ENCODE results near the gene AOC3. TPM values are rescaled to one million over a fixed set of nuclear protein-coding genes. Genes with fewer than 3 reads are reported as not detected.

AOC3 gene
- polyA plus RNA-seq, 1 of the 3 experiments (the other 2 are of a cell fraction): 0.03 TPM

GRCh38 chr17:42832934-42833766, 17.8 kb upstream of the AOC3 start, which contains the start of gene PSME3:
Gene PSME3, plus strand, starts transcription at chr17:42833397. Its CDS starts 235 bp downstream, at chr17:42833632.
- Histone ChIP-seq H3K4me3 (ENCODE audit: low read depth in 2 of 2, low read length in 1 of 2) (peak within 1 kb of the TSS; percentile 79 to 83), H4K20me1 (ENCODE audit: insufficient read depth) (no peaks in the 10 kb centered on the region), H3K4me1 (ENCODE audit: control insufficient read depth in 1 of 2, insufficient read depth in 2 of 2, low read depth in 1 of 2, low read length in 1 of 2) (peaks cover 4 to 9% of the 10 kb centered on the region in 2 experiments; a peak in 3 of 4 replicates), H3K27ac (ENCODE audit: low read depth in 2 of 2, low read length in 1 of 2) (peak within 1 kb of the TSS; percentile 74 to 86), H3K27me3 (ENCODE audit: insufficient read depth) (no peaks in the 10 kb centered on the region), H3K9ac (peak within 1 kb of the TSS; percentile 92), H2AFZ (ENCODE audit: low read depth) (peak within 1 kb of the TSS; percentile 98), H3K79me2 (ENCODE audit: insufficient read depth) (peaks cover 49% of the 10 kb centered on the region), H3K36me3 (replicated peaks in 1 of 2; ENCODE audit: control insufficient read depth in 1 of 2, insufficient read depth in 2 of 2, low read length in 1 of 2) (peaks cover 19 to 28% of the 10 kb centered on the region in 2 experiments), H3K9me2 (no peaks in the 10 kb centered on the region), H3F3A (replicated peaks; ENCODE audit: insufficient read depth) (peaks cover 9% of the 10 kb centered on the region), H3K9me3 (no peaks in the 10 kb centered on the region), H3K4me2 (peak within 1 kb of the TSS; percentile 98)
- ChIA-PET CTCF (interaction anchor here (1.1 to 4.3 kb wide), 7 partner anchors 9 to 255 kb away, joined by 4 to 33 read pairs (median 14); partner anchors contain the start of genes AOC2, BECN1 and RPL27), POLR2A (interaction anchor here (0.6 to 1.1 kb wide), 4 partner anchors 9 to 166 kb away, joined by 3 to 12 read pairs (median 4); partner anchors contain the start of gene BECN1)
- WGBS (ENCODE audit: low lambda C conversion rate): 3% methylated on average over 33 of the region's 71 CpGs
- TF ChIP-seq, protein P1, sequence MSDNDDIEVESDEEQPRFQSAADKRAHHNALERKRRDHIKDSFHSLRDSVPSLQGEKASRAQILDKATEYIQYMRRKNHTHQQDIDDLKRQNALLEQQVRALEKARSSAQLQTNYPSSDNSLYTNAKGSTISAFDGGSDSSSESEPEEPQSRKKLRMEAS (IDR thresholded peaks at IDR 0.05; ENCODE audit: low read depth): peak; percentile 99
- peak; percentile 94 for TF ChIP-seq POLR2AphosphoS5 (IDR thresholded peaks at IDR 0.05; ENCODE audit: low read depth, low read length)
- TF ChIP-seq, protein P2, sequence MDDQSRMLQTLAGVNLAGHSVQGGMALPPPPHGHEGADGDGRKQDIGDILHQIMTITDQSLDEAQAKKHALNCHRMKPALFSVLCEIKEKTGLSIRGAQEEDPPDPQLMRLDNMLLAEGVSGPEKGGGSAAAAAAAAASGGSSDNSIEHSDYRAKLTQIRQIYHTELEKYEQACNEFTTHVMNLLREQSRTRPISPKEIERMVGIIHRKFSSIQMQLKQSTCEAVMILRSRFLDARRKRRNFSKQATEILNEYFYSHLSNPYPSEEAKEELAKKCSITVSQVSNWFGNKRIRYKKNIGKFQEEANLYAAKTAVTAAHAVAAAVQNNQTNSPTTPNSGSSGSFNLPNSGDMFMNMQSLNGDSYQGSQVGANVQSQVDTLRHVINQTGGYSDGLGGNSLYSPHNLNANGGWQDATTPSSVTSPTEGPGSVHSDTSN (IDR thresholded peaks at IDR 0.05): no peak
- no peak for TF ChIP-seq RFX5 (IDR thresholded peaks at IDR 0.05; ENCODE audit: low read length)
- TF ChIP-seq MXI1 (IDR thresholded peaks at IDR 0.05; ENCODE audit: low read depth, low read length): peak; percentile 98
- TF ChIP-seq NRF1 (IDR thresholded peaks at IDR 0.05; ENCODE audit: low read depth, low read length): peak; percentile 73
- no peak; the same call in 1 of the 2 replicates for TF ChIP-seq TCF12 (IDR thresholded peaks at IDR 0.05)
- TF ChIP-seq, protein P3, sequence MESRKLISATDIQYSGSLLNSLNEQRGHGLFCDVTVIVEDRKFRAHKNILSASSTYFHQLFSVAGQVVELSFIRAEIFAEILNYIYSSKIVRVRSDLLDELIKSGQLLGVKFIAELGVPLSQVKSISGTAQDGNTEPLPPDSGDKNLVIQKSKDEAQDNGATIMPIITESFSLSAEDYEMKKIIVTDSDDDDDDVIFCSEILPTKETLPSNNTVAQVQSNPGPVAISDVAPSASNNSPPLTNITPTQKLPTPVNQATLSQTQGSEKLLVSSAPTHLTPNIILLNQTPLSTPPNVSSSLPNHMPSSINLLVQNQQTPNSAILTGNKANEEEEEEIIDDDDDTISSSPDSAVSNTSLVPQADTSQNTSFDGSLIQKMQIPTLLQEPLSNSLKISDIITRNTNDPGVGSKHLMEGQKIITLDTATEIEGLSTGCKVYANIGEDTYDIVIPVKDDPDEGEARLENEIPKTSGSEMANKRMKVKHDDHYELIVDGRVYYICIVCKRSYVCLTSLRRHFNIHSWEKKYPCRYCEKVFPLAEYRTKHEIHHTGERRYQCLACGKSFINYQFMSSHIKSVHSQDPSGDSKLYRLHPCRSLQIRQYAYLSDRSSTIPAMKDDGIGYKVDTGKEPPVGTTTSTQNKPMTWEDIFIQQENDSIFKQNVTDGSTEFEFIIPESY (IDR thresholded peaks at IDR 0.05; ENCODE audit: borderline replicate concordance, low read depth): peak; percentile 28; the same call in 1 of the 2 replicates
- TF ChIP-seq GATA2 (CRISPR knock-in tag; IDR thresholded peaks at IDR 0.05): no peak
- TF ChIP-seq SIN3A (IDR thresholded peaks at IDR 0.05; ENCODE audit: borderline replicate concordance, low read depth, low read length): peak; percentile 60; the same call in 1 of the 2 replicates
- TF ChIP-seq GABPA (IDR thresholded peaks at IDR 0.05; ENCODE audit: low read depth): peak; percentile 84
- TF ChIP-seq FOXJ3 (CRISPR knock-in tag; IDR thresholded peaks at IDR 0.05): peak; percentile 42; the same call in 1 of the 2 replicates
- TF ChIP-seq, protein P4, sequence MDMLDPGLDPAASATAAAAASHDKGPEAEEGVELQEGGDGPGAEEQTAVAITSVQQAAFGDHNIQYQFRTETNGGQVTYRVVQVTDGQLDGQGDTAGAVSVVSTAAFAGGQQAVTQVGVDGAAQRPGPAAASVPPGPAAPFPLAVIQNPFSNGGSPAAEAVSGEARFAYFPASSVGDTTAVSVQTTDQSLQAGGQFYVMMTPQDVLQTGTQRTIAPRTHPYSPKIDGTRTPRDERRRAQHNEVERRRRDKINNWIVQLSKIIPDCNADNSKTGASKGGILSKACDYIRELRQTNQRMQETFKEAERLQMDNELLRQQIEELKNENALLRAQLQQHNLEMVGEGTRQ (IDR thresholded peaks at IDR 0.05; ENCODE audit: borderline replicate concordance, low read depth, low read length): 0 out of 2 replicates have a peak, but pooled peaks have one; percentile 7
- TF ChIP-seq ELF1 (IDR thresholded peaks at IDR 0.05): peak; percentile 75
- peak in 1 of 2 experiments; percentile 10; a peak in 1 of 4 replicates for TF ChIP-seq EP300 (IDR thresholded peaks at IDR 0.05; ENCODE audit: borderline replicate concordance in 1 of 2, low read depth in 1 of 2, low read length in 1 of 2)
- TF ChIP-seq RCOR1 (IDR thresholded peaks at IDR 0.05; ENCODE audit: low read length): no peak
- no peak for TF ChIP-seq NFIC (IDR thresholded peaks at IDR 0.05; ENCODE audit: borderline replicate concordance)
- TF ChIP-seq CTCF (IDR thresholded peaks at IDR 0.05): peak; percentile 14; the same call in 1 of the 2 replicates
- peak; percentile 70 for TF ChIP-seq TAF1 (IDR thresholded peaks at IDR 0.05; ENCODE audit: borderline replicate concordance, low read depth, low read length)
- TF ChIP-seq CHD2 (IDR thresholded peaks at IDR 0.05; ENCODE audit: low read length, partially characterized antibody): peak; percentile 14
- TF ChIP-seq, protein P5, sequence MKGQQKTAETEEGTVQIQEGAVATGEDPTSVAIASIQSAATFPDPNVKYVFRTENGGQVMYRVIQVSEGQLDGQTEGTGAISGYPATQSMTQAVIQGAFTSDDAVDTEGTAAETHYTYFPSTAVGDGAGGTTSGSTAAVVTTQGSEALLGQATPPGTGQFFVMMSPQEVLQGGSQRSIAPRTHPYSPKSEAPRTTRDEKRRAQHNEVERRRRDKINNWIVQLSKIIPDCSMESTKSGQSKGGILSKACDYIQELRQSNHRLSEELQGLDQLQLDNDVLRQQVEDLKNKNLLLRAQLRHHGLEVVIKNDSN (IDR thresholded peaks at IDR 0.05; ENCODE audit: borderline replicate concordance, low read depth): peak; percentile 78
- no peak for TF ChIP-seq IRF3 (IDR thresholded peaks at IDR 0.05; ENCODE audit: low read depth, low read length)
- peak; percentile 94 for DNase-seq
